GM12864 (cell line): Measurements from ENCODE around the gene TRIM25.

Source experiments
- DNase-seq: peaks from one replicate; pipeline ENCODE4 v3.0.0-alpha.2; 2011; ENCODE audit warnings: low read depth
- H3K4me3 ChIP-seq: 2 replicates; pipeline ENCODE4 v1.5.1; 2011; ENCODE audit warnings: mild to moderate bottlenecking, low read depth, low read length, control low read depth
- CTCF ChIP-seq: IDR thresholded peaks from 2 replicates; pipeline ENCODE4 v1.5.1; 2011; ENCODE audit warnings: low read depth, mild to moderate bottlenecking, moderate library complexity, low read length, control low read depth, inconsistent platforms; ENCODE audit errors: missing control alignments

Gene TRIM25

DNA sequence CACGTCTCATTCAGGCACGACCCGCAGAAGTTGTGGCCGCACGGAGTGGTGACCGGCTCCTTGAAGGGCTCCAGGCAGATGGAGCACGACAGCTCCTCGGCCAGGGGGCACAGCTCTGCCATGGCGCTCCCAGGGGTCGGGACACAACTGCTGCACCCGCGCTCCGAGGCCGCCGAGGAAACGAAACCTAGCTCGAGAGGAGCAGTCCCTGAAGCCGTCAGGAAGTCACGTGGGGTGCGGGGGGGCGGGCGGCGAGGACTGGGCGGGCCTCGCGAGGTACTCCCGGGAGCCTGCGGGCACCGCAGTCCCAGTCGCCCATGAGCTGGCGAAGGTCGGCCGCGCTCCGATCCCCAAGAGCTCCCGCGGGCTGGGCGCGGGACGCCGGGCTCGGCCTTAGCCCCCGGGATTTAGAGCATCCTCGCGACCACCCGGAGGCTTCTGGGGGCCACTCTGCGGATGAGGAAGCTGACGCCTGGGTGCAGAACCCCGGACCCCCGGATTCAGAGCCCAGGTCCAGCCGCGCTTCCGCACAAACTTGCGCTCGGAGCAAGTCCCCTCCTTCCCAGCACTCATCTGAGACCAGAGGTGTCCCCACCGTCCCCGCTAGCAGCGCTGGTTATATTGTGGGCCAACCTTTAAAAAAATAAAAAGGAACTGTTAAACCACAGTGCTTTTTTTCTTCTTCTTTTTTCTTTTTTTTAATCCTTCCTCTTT, at the start of gene TRIM25:
Gene TRIM25, minus strand, starts transcription at position 183 of the 714 bp plus-strand sequence. Its CDS starts 61 bp downstream, at position 122.
- peak within 1 kb of the TSS; percentile 91 for H3K4me3 ChIP-seq
- no peak for TF ChIP-seq CTCF
- peak; percentile 64 for DNase-seq

GRCh38 chr17:56960596-56961538, 47.0 kb upstream of the TRIM25 start, which contains the start of gene COIL:
Gene COIL, minus strand, starts transcription at chr17:56961050. Its CDS starts 31 bp downstream, at chr17:56961019.
- peak; percentile 98 for TF ChIP-seq CTCF
- H3K4me3 ChIP-seq, result peak within 1 kb of the TSS; percentile 66
- peak; percentile 72 for DNase-seq

DNA sequence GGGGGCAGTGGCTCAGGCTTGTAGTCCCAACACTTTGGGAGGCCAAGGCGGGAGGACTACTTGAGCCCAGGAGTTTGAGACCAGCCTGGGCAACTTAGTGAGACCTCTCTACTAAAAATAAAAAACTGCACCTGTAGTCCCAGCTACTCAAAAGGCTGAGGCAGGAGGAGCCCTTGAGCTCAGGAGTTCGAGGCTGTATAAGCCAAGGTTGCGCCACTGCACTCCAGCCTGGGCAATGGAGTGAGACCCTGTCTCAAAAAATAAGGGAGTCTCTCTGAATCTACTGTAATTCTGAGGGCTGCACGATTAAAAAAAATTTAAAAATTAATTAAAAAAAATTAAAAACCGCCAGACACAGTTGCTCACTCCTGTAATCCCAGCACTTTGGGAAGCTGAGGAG, 43.1 kb upstream of the TRIM25 start:
- TF ChIP-seq CTCF, result no peak
- no peak overlapping the region for H3K4me3 ChIP-seq
- DNase-seq, result no peak

DNA sequence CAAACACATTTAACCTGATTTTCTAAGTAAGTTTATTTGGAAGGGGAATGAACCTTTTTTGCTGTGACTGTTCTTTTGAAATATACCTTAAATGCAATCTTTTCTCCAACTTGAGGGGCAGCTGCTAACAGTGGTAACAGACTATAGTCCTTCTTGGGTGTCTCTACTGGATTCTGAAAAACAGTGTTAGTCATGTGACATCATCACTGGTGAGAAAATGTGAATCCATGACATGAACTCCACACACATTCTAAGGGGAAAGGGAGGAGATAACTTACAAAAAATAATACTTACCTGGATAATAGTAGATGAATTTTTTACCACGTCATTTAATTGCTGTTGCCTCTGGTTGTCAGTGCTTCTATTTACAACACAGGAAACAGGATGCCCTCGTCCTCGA, 35.7 kb upstream of the TRIM25 start:
- no peak for DNase-seq

DNA sequence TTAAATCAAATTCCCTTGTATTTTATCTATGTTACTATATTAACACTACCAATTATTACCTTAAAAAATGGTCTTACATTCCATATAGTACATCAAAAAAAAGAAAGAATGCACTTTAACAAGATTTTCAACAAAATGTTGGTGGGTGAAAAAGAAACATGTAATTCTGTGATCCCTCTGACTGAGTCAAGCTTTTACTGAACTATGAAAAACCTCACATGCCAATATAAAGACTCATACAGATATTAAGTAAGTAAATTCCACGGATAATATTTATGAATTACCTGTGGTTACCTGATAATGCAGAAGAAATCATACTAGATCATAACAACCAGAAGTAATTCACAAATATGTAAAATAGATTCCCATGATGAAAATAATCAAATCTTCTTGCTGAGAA, 34.6 kb upstream of the TRIM25 start:
- no peak overlapping the region for H3K4me3 ChIP-seq
- DNase-seq, result no peak
- TF ChIP-seq CTCF, result no peak

More for the DNA sequence above, 35.7 kb upstream of the TRIM25 start:
- no peak overlapping the region for H3K4me3 ChIP-seq
- no peak for TF ChIP-seq CTCF

DNA sequence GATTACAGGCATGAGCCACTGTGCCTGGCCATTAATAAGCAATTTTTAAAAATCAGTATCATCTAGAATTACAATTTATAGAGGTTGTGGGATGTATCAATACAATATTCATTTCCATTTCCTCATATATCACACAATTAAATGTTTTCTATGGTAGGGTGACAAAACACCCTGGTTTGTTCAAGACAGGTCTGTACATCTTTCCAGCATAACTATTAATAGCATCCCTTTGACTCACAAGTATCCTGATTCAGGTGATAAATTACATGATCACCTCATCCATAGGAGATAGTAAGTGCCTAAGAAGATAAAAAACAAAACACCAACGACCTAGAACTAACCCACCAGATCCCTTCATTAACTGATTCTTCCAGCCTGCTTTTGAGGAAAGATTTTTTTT, 33.9 kb upstream of the TRIM25 start:
- no peak overlapping the region for H3K4me3 ChIP-seq
- DNase-seq, result no peak
- TF ChIP-seq CTCF, result no peak
